Neuronal stem cell (in vitro differentiated cells): Measurements from ENCODE around the gene AGBL4.

Experiments used
- DNase-seq: peaks from one replicate; pipeline ENCODE4 v3.0.0-alpha.2; 2013; ENCODE audit warnings: low spot score
- H2AFZ ChIP-seq: one replicate; pipeline ENCODE4 v1.6.1; 2013; ENCODE audit warnings: mild to moderate bottlenecking, low read length, inconsistent platforms
- H2AK5ac ChIP-seq: 2 replicates; pipeline ENCODE4 v1.6.1; 2013; ENCODE audit warnings: low read depth, mild to moderate bottlenecking, inconsistent platforms, low read length, moderate library complexity, mixed read lengths
- H2BK120ac ChIP-seq: 2 replicates; pipeline ENCODE4 v1.6.1; 2013; ENCODE audit warnings: low read depth, mild to moderate bottlenecking, inconsistent platforms, low read length, moderate library complexity, mixed read lengths
- H2BK12ac ChIP-seq: one replicate; pipeline ENCODE4 v1.6.1; 2013; ENCODE audit warnings: low read length, inconsistent platforms
- H2BK15ac ChIP-seq: 2 replicates; pipeline ENCODE4 v1.6.1; 2013; ENCODE audit warnings: mild to moderate bottlenecking, low read length, inconsistent platforms, mixed read lengths
- H2BK5ac ChIP-seq: one replicate; pipeline ENCODE4 v1.6.1; 2013; ENCODE audit warnings: inconsistent platforms, mild to moderate bottlenecking, low read length, moderate library complexity
- H3K14ac ChIP-seq: one replicate; pipeline ENCODE4 v1.6.1; 2013; ENCODE audit warnings: low read length, inconsistent platforms
- H3K18ac ChIP-seq: 2 replicates; pipeline ENCODE4 v1.6.1; 2013; ENCODE audit warnings: low read length, inconsistent platforms
- H3K23ac ChIP-seq: 2 replicates; pipeline ENCODE4 v1.6.1; 2013; ENCODE audit warnings: low read depth, mild to moderate bottlenecking, mixed read lengths, low read length, inconsistent platforms; ENCODE audit not compliant: poor library complexity
- H3K27ac ChIP-seq: replicated peaks from 3 replicates; pipeline ENCODE4 v1.5.1; 2013; ENCODE audit warnings: low read length, inconsistent platforms
- H3K27me3 ChIP-seq, 3 experiments: 2 replicates each; pipeline ENCODE4 v1.6.1; 2013; ENCODE audit warnings: low read length in 3 of 3, mild to moderate bottlenecking in 2 of 3, inconsistent platforms in 1 of 3, low read depth in 1 of 3, mixed read lengths in 1 of 3, moderate library complexity in 1 of 3; ENCODE audit not compliant: control insufficient read depth in 3 of 3, insufficient read depth in 3 of 3
- H3K36me3 ChIP-seq, 2 donors: replicated peaks in 1 of 2; 2 replicates each; pipeline ENCODE4 v1.6.1; 2013; ENCODE audit warnings: low read length in 2 of 2; ENCODE audit not compliant: control insufficient read depth in 2 of 2, insufficient read depth in 2 of 2
- H3K4ac ChIP-seq: 2 replicates; pipeline ENCODE4 v1.6.1; 2013; ENCODE audit warnings: inconsistent platforms, mild to moderate bottlenecking, low read length, moderate library complexity
- H3K4me1 ChIP-seq, 2 donors: 1 replicate in 1 of 2; 2 replicates in 1 of 2; pipeline ENCODE4 v1.6.1; 2013; ENCODE audit warnings: low read length in 2 of 2, low read depth in 1 of 2; ENCODE audit not compliant: control insufficient read depth in 2 of 2, insufficient read depth in 1 of 2
- H3K4me2 ChIP-seq: one replicate; pipeline ENCODE4 v1.6.1; 2013; ENCODE audit warnings: mild to moderate bottlenecking, low read length, inconsistent platforms; ENCODE audit not compliant: insufficient read depth, poor library complexity, severe bottlenecking
- H3K4me3 ChIP-seq, 2 donors: 2 replicates each; pipeline ENCODE4 v1.5.1; 2013; ENCODE audit warnings: low read length in 2 of 2, mild to moderate bottlenecking in 2 of 2, inconsistent platforms in 1 of 2, moderate library complexity in 1 of 2
- H3K79me1 ChIP-seq: one replicate; pipeline ENCODE4 v1.6.1; 2013; ENCODE audit warnings: low read depth, mild to moderate bottlenecking, inconsistent platforms, low read length, moderate library complexity
- H3K9ac ChIP-seq: one replicate; pipeline ENCODE4 v1.6.1; 2013; ENCODE audit warnings: mild to moderate bottlenecking, low read depth, low read length, inconsistent platforms; ENCODE audit not compliant: poor library complexity
- H3K9me3 ChIP-seq, 2 donors: replicated peaks in 1 of 2; 2 replicates each; pipeline versions ENCODE3 to v1.6.1; 2013; ENCODE audit warnings: low read length in 2 of 2, mild to moderate bottlenecking in 2 of 2, inconsistent platforms in 1 of 2, low read depth in 1 of 2, mixed read lengths in 1 of 2, moderate library complexity in 1 of 2; ENCODE audit not compliant: control insufficient read depth in 2 of 2, insufficient read depth in 1 of 2
- H4K8ac ChIP-seq: one replicate; pipeline ENCODE4 v1.6.1; 2013; ENCODE audit warnings: low read depth, mild to moderate bottlenecking, inconsistent platforms, low read length, moderate library complexity
- H4K91ac ChIP-seq: one replicate; pipeline ENCODE4 v1.6.1; 2013; ENCODE audit warnings: low read length, low read depth, mild to moderate bottlenecking, inconsistent platforms; ENCODE audit not compliant: poor library complexity
- WGBS, 2 donors: extraction: QIAGEN DNeasy Blood & Tissue Kit; methylation state at CpG; one replicate each; pipeline ENCODE4 v1.1.7; 2013; ENCODE audit warnings: missing lambda C conversion rate in 2 of 2, mixed read lengths in 1 of 2; ENCODE audit not compliant: insufficient read length in 2 of 2, insufficient replicate concordance in 1 of 2; ENCODE audit errors: extremely low coverage in 2 of 2; 5-methylcytosine and 5-hydroxymethylcytosine counted together

The AGBL4 gene

DNA sequence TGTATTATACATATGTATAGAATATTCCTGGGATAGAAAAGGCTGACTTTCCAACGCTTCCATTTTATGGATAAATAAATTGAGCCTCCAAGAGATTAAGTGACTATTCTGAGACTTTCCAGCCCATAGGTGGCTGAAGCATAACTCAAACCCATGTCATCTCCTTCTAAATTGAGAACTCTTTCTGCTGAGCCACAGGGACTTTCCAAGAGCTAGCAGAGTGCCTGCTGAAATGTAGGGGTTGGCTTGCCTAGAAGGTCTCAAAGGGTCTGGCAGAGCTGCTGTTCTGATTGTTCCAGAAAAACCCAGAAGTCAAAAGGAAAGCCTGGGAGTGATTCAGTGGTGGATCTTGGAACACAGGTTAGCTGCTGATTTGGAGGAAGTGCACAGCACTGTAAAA is 1100.6 kb downstream of the AGBL4 start:
- Histone ChIP-seq H3K79me1 (no peaks in the 10 kb centered on the region), H3K4me1 (peaks cover 0 to 2% of the 10 kb centered on the region in 2 donors), H3K9me3 (no peaks in the 10 kb centered on the region), H4K8ac (no peak overlapping the region), H3K36me3 (no peaks in the 10 kb centered on the region), H3K27me3 (no peaks in the 10 kb centered on the region), H3K4me2 (no peak overlapping the region), H3K9ac (no peak overlapping the region), H3K4ac (no peak overlapping the region), H2AFZ (no peak overlapping the region), H3K18ac (no peak overlapping the region), H2AK5ac (no peak overlapping the region), H3K23ac (no peak overlapping the region), H3K14ac (no peak overlapping the region), H2BK5ac (no peak overlapping the region), H2BK120ac (no peak overlapping the region), H3K4me3 (no peak overlapping the region), H2BK15ac (no peak overlapping the region), H2BK12ac (no peak overlapping the region), H4K91ac (no peak overlapping the region), H3K27ac (no peak overlapping the region)
- WGBS, 2 donors: no CpG with 5 or more reads among the region's 1 CpG
- DNase-seq: no peak

- Histone ChIP-seq H3K4ac (no peak overlapping the region), H3K36me3 (no peaks in the 10 kb centered on the region), H3K9ac (no peak overlapping the region), H3K9me3 (no peaks in the 10 kb centered on the region), H3K23ac (no peak overlapping the region), H4K91ac (no peak overlapping the region), H3K14ac (no peak overlapping the region), H2AFZ (no peak overlapping the region), H3K79me1 (no peaks in the 10 kb centered on the region), H2BK15ac (no peak overlapping the region), H3K27ac (no peak overlapping the region), H3K27me3 (no peaks in the 10 kb centered on the region), H4K8ac (no peak overlapping the region), H3K4me1 (peaks cover 0 to 5% of the 10 kb centered on the region in 2 donors), H2BK5ac (no peak overlapping the region), H2BK120ac (no peak overlapping the region), H2BK12ac (no peak overlapping the region), H2AK5ac (no peak overlapping the region), H3K4me3 (no peak overlapping the region), H3K4me2 (no peak overlapping the region), H3K18ac (no peak overlapping the region)
- WGBS, 2 donors: no CpG with 5 or more reads among the region's 3 CpGs
- no peak for DNase-seq
These were observed 1102.9 kb downstream of the AGBL4 start for GRCh38 chr1:48920851-48921250.

- Histone ChIP-seq H3K14ac (no peak overlapping the region), H2BK12ac (no peak overlapping the region), H3K27ac (no peak overlapping the region), H3K23ac (no peak overlapping the region), H3K4ac (no peak overlapping the region), H3K4me2 (no peak overlapping the region), H3K27me3 (no peaks in the 10 kb centered on the region), H2BK5ac (no peak overlapping the region), H2AFZ (no peak overlapping the region), H2BK120ac (no peak overlapping the region), H3K18ac (no peak overlapping the region), H2AK5ac (no peak overlapping the region), H2BK15ac (no peak overlapping the region), H3K36me3 (no peaks in the 10 kb centered on the region), H3K9me3 (no peaks in the 10 kb centered on the region), H3K4me3 (no peak overlapping the region), H4K91ac (no peak overlapping the region), H3K9ac (no peak overlapping the region), H3K79me1 (no peaks in the 10 kb centered on the region), H4K8ac (no peak overlapping the region), H3K4me1 (peaks cover 0 to 3% of the 10 kb centered on the region in 2 donors)
- no CpG with 5 or more reads among the region's 8 CpGs for WGBS, 2 donors
- no peak for DNase-seq
These were observed 1105.7 kb downstream of the AGBL4 start for GRCh38 chr1:48917901-48918603.

DNA sequence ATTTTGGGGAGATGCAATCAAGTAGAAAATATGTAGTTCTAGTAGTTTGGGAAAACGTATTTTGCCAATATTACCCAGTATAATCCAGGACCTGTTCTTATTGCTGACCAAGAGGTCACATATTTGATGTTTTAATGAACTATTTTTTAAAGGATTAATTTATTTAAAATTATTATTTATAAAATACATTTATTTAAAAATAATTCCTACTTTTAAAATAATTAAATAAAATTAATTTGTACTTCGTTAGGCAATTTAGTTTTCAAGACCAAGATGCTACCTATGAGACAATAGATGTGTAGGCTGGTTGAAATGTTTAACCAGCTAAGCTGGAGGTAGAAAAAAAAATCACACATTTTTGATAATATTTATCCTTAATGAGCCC is 1106.7 kb downstream of the AGBL4 start:
- no peaks in the 10 kb centered on the region for H3K9me3 ChIP-seq
- H2BK120ac ChIP-seq: no peak overlapping the region
- no CpG with 5 or more reads among the region's 2 CpGs for whole genome bisulfite sequencing, 2 donors
- H2BK5ac ChIP-seq: no peak overlapping the region
- H3K14ac ChIP-seq: no peak overlapping the region
- H3K36me3 ChIP-seq: no peaks in the 10 kb centered on the region
- no peak overlapping the region for H3K9ac ChIP-seq
- H2AFZ ChIP-seq: no peak overlapping the region
- no peaks in the 10 kb centered on the region for H3K27me3 ChIP-seq
- no peak overlapping the region for H3K4me3 ChIP-seq
- no peak overlapping the region for H3K23ac ChIP-seq
- no peak overlapping the region for H2BK15ac ChIP-seq
- H2BK12ac ChIP-seq: no peak overlapping the region
- peaks cover 0 to 3% of the 10 kb centered on the region in 2 donors for H3K4me1 ChIP-seq
- H3K79me1 ChIP-seq: no peaks in the 10 kb centered on the region
- DNase-seq: no peak
- H3K27ac ChIP-seq: no peak overlapping the region
- no peak overlapping the region for H3K4me2 ChIP-seq
- H4K91ac ChIP-seq: no peak overlapping the region
- H3K4ac ChIP-seq: no peak overlapping the region
- H2AK5ac ChIP-seq: no peak overlapping the region
- H4K8ac ChIP-seq: no peak overlapping the region
- no peak overlapping the region for H3K18ac ChIP-seq
